ENCODE data around the gene ZNF665. TPM values are rescaled to one million over a fixed set of nuclear protein-coding genes. Genes with fewer than 3 reads are reported as not detected.

The ZNF665 gene
- total RNA-seq, 1 donor = 2.9 TPM

DNA sequence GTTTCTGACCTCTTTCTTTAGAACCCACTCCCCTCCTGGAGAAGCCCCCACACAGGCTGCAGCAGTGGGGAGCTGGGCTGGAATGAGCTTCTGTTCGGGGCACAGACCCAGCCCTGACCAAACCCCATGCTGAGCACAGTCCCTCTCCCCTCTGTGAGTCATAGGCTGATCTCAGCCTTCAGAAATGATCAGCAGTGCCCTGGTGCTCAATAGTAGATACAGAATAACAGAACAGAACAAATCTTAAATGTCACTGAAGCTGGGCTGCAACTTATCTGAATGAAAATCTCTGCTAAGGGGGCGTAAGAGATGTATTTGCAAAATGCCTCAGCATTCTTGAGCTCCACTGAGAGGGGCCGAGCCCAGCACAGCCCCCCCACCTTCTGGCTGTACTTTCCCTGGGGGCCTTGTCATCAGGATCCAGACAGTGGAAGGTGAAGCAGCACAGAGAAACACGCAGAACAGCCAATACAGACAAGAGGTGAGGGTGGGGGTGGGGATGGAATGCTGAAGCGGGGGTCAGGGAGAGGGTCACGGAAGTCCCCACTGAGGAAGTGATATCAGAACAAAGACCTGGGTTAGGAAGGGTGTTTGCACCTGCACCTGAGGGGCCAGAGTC is 9.9 kb downstream of the ZNF665 start:
- peak overlapping the region; percentile 18 for H3K4me3 ChIP-seq (ENCODE audit: insufficient read depth, low read length)
- TF ChIP-seq, protein P1, sequence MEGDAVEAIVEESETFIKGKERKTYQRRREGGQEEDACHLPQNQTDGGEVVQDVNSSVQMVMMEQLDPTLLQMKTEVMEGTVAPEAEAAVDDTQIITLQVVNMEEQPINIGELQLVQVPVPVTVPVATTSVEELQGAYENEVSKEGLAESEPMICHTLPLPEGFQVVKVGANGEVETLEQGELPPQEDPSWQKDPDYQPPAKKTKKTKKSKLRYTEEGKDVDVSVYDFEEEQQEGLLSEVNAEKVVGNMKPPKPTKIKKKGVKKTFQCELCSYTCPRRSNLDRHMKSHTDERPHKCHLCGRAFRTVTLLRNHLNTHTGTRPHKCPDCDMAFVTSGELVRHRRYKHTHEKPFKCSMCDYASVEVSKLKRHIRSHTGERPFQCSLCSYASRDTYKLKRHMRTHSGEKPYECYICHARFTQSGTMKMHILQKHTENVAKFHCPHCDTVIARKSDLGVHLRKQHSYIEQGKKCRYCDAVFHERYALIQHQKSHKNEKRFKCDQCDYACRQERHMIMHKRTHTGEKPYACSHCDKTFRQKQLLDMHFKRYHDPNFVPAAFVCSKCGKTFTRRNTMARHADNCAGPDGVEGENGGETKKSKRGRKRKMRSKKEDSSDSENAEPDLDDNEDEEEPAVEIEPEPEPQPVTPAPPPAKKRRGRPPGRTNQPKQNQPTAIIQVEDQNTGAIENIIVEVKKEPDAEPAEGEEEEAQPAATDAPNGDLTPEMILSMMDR (IDR thresholded peaks at IDR 0.05; ENCODE audit: extremely low read depth, low read depth, low read length) = no peak
- H2AFZ ChIP-seq (ENCODE audit: low read length) = no peak overlapping the region
- H3K36me3 ChIP-seq (ENCODE audit: insufficient read depth, low read length) = peaks cover 9% of the 10 kb centered on the region
- peak; percentile 80 for DNase-seq (ENCODE audit: insufficient read length, low spot score, missing footprints)
- H3K4me1 ChIP-seq (ENCODE audit: insufficient read depth, low read length) = peaks cover 17% of the 10 kb centered on the region
- H4K20me1 ChIP-seq (ENCODE audit: insufficient read depth, low read length) = no peaks in the 10 kb centered on the region
- peaks cover 2% of the 10 kb centered on the region for H3K9me3 ChIP-seq (ENCODE audit: low read depth, low read length)
- H3K27ac ChIP-seq (ENCODE audit: low read depth, low read length) = peak overlapping the region; percentile 73
- H3K27me3 ChIP-seq (ENCODE audit: insufficient read depth, low read length) = no peaks in the 10 kb centered on the region
- H3K4me2 ChIP-seq (ENCODE audit: insufficient read depth, low read length) = peak overlapping the region; percentile 46
- H3K79me2 ChIP-seq (ENCODE audit: insufficient read depth, low read length) = no peaks in the 10 kb centered on the region

DNA sequence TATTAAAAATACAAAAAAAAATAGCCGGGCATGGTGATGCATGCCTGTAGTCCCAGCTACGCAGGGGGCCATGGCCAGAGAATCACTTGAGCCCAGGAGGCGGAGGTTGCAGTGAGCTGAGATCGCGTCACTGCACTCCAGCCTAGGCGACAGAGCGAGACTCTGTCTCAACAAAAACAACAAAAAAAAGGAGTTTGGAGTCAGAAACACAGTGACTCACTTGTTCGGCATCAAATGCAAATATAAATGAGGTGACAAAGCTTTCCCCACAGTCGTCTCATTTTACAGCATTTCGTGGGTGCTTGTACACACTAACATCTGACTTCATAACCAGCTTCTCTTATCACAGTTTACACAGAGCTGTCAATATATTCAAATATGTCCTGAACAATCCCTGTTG is 11.0 kb downstream of the ZNF665 start:
- Histone ChIP-seq H3K27ac (ENCODE audit: low read depth, low read length) (peak overlapping the region; percentile 73), H4K20me1 (ENCODE audit: insufficient read depth, low read length) (no peaks in the 10 kb centered on the region), H3K4me3 (ENCODE audit: insufficient read depth, low read length) (no peak overlapping the region), H3K9me3 (ENCODE audit: low read depth, low read length) (peaks cover 2% of the 10 kb centered on the region), H2AFZ (ENCODE audit: low read length) (no peak overlapping the region), H3K4me1 (ENCODE audit: insufficient read depth, low read length) (peaks cover 17% of the 10 kb centered on the region), H3K27me3 (ENCODE audit: insufficient read depth, low read length) (no peaks in the 10 kb centered on the region), H3K79me2 (ENCODE audit: insufficient read depth, low read length) (no peaks in the 10 kb centered on the region), H3K4me2 (ENCODE audit: insufficient read depth, low read length) (peak overlapping the region; percentile 16), H3K36me3 (ENCODE audit: insufficient read depth, low read length) (peaks cover 9% of the 10 kb centered on the region)
- TF ChIP-seq, protein P1 (IDR thresholded peaks at IDR 0.05; ENCODE audit: extremely low read depth, low read depth, low read length) = no peak
- no peak for DNase-seq (ENCODE audit: insufficient read length, low spot score, missing footprints)

DNA sequence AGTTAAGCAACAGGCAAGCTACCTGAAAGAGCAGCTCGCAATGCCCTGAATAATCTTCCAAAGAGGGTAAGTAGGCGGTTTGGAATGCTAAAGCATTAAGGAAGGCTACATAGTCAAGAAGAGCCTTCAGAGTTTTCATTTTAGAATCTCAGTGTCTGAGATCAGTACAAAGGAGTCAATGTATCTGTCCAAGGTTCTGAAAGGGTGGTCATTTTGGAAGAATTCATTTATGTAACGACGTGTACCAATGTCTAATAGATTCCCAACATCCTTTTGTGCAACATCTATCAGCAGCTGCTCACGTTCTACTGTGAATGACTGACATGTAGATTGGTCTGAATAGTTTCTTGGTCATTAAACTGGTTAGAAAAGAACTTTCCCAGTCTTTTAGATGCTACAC is 15.2 kb downstream of the ZNF665 start:
- H3K36me3 ChIP-seq (ENCODE audit: insufficient read depth, low read length) = peaks cover 9% of the 10 kb centered on the region
- no peak overlapping the region for H3K4me3 ChIP-seq (ENCODE audit: insufficient read depth, low read length)
- no peaks in the 10 kb centered on the region for H3K27me3 ChIP-seq (ENCODE audit: insufficient read depth, low read length)
- H3K27ac ChIP-seq (ENCODE audit: low read depth, low read length) = no peak overlapping the region
- H3K4me1 ChIP-seq (ENCODE audit: insufficient read depth, low read length) = peaks cover 7% of the 10 kb centered on the region
- H3K79me2 ChIP-seq (ENCODE audit: insufficient read depth, low read length) = no peaks in the 10 kb centered on the region
- peaks cover 4% of the 10 kb centered on the region for H3K9me3 ChIP-seq (ENCODE audit: low read depth, low read length)
- DNase-seq (ENCODE audit: insufficient read length, low spot score, missing footprints) = peak; percentile 48
- TF ChIP-seq, protein P1 (IDR thresholded peaks at IDR 0.05; ENCODE audit: extremely low read depth, low read depth, low read length) = no peak
- no peak overlapping the region for H2AFZ ChIP-seq (ENCODE audit: low read length)
- H4K20me1 ChIP-seq (ENCODE audit: insufficient read depth, low read length) = no peaks in the 10 kb centered on the region
- H3K4me2 ChIP-seq (ENCODE audit: insufficient read depth, low read length) = no peak overlapping the region

DNA sequence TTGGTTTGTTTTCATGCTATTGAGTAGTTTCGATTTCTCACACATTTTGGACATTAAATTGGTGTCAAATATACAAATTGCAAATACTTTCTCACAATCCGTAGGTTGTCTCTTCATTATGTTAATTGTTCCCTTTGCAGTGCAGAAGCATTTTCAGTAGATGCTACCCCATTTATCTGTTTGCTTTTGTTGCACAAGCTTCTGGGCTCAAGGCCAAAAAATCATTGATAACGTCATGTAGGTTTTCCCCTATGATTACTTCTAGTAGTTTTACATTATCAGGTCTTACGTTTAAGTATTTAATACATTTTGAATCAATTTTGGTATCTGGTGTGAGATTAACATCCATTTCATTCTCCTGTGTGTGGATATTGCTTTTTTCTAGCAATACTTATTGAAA is 20.3 kb downstream of the ZNF665 start:
- TF ChIP-seq, protein P1 (IDR thresholded peaks at IDR 0.05; ENCODE audit: extremely low read depth, low read depth, low read length) = no peak
- no peak for DNase-seq (ENCODE audit: insufficient read length, low spot score, missing footprints)

More for the DNA sequence above, 20.3 kb downstream of the ZNF665 start:
- no peaks in the 10 kb centered on the region for H4K20me1 ChIP-seq (ENCODE audit: insufficient read depth, low read length)
- H3K27ac ChIP-seq (ENCODE audit: low read depth, low read length) = no peak overlapping the region
- peaks cover 2% of the 10 kb centered on the region for H3K9me3 ChIP-seq (ENCODE audit: low read depth, low read length)
- H3K4me3 ChIP-seq (ENCODE audit: insufficient read depth, low read length) = no peak overlapping the region
- H3K36me3 ChIP-seq (ENCODE audit: insufficient read depth, low read length) = no peaks in the 10 kb centered on the region
- H3K4me1 ChIP-seq (ENCODE audit: insufficient read depth, low read length) = no peaks in the 10 kb centered on the region
- H3K27me3 ChIP-seq (ENCODE audit: insufficient read depth, low read length) = no peaks in the 10 kb centered on the region
- H3K4me2 ChIP-seq (ENCODE audit: insufficient read depth, low read length) = no peak overlapping the region
- no peaks in the 10 kb centered on the region for H3K79me2 ChIP-seq (ENCODE audit: insufficient read depth, low read length)
- no peak overlapping the region for H2AFZ ChIP-seq (ENCODE audit: low read length)

Measured in osteoblast (primary cell).